H1 (cell line): ENCODE data around the gene GP9.

Experiments
- BCL11A ChIP-seq, 2 experiments: IDR thresholded peaks; one replicate each; pipeline ENCODE4 v1.6.1; 2011; ENCODE audit warnings: low read depth in 2 of 2, low read length in 2 of 2, mild to moderate bottlenecking in 2 of 2
- CEBPB ChIP-seq: IDR thresholded peaks from 2 replicates; pipeline ENCODE4 v1.6.1; 2012; ENCODE audit warnings: low read depth, low read length
- CTCF ChIP-seq, 3 experiments: IDR thresholded peaks; 1 replicate in 2 of 3; 2 replicates in 1 of 3; pipeline versions ENCODE4 v1.5.1 to v1.6.1; 2011; ENCODE audit warnings: low read length in 3 of 3, mild to moderate bottlenecking in 3 of 3, inconsistent platforms in 2 of 3, low read depth in 1 of 3, moderate library complexity in 1 of 3; ENCODE audit not compliant: insufficient read depth in 1 of 3; ENCODE audit errors: control extremely low read depth in 1 of 3
- E2F6 ChIP-seq: IDR thresholded peaks from 2 replicates; pipeline ENCODE4 v1.6.1; 2012; ENCODE audit warnings: inconsistent platforms
- KDM1A ChIP-seq: fragments of 200-600, 300-600 bp; sonication (generic); IDR thresholded peaks from 2 replicates; pipeline ENCODE4 v1.7.1; 2016; ENCODE audit warnings: mild to moderate bottlenecking, low read length, borderline replicate concordance
- MAX ChIP-seq: IDR thresholded peaks from 2 replicates; pipeline ENCODE4 v1.6.1; 2012; ENCODE audit warnings: inconsistent platforms
- NRF1 ChIP-seq: IDR thresholded peaks from 2 replicates; pipeline ENCODE4 v1.6.1; 2011; ENCODE audit warnings: mild to moderate bottlenecking, low read depth, low read length, improper control_type of control experiment
- POLR2A ChIP-seq, 2 experiments: IDR thresholded peaks; 1 replicate in 1 of 2; 2 replicates in 1 of 2; pipeline ENCODE4 v1.6.1; 2011; ENCODE audit warnings: low read depth in 2 of 2, low read length in 2 of 2, mild to moderate bottlenecking in 2 of 2; ENCODE audit errors: control extremely low read depth in 1 of 2
- POLR2AphosphoS5 ChIP-seq: IDR thresholded peaks from 2 replicates; pipeline ENCODE4 v1.6.1; 2011; ENCODE audit warnings: low read depth, low read length
- RBBP5 ChIP-seq: IDR thresholded peaks from 2 replicates; pipeline ENCODE4 v1.7.1; 2012; ENCODE audit warnings: low read depth, mild to moderate bottlenecking, inconsistent platforms, low read length, moderate library complexity, borderline replicate concordance
- RFX5 ChIP-seq: IDR thresholded peaks from 2 replicates; pipeline ENCODE4 v1.6.1; 2011; ENCODE audit warnings: low read depth, low read length, improper control_type of control experiment, borderline replicate concordance

- TF ChIP-seq CTCF (IDR thresholded peaks at IDR 0.05; ENCODE audit: control extremely low read depth in 1 of 3, insufficient read depth in 1 of 3, low read depth in 1 of 3, low read length in 3 of 3) (no peak), POLR2A (IDR thresholded peaks at IDR 0.05; ENCODE audit: control extremely low read depth in 1 of 2, low read depth in 2 of 2, low read length in 2 of 2) (no peak), MAX (no peak), POLR2AphosphoS5 (no peak), E2F6 (no peak), KDM1A (no peak), BCL11A (IDR thresholded peaks at IDR 0.05; ENCODE audit: low read depth in 2 of 2, low read length in 2 of 2) (no peak), CEBPB (no peak), RBBP5 (no peak), NRF1 (no peak), RFX5 (no peak)
Measured at GRCh38 chr3:129021140-129021551, 39.4 kb upstream of the GP9 start.
